Stimulated activated CD8-positive, alpha-beta memory T cell treated with anti-CD3 and anti-CD28 coated beads, Interleukin-4, amount 100 ng/mL, for 48 hours (primary cell): ENCODE data around the gene EPS8L1.
"Not testable (repeated sequence)": the region's sequence is repeated elsewhere in the genome, so short reads cannot be mapped to it uniquely, and the experiment has no call there.

ENCODE experiments used
- DNase-seq: peaks from one replicate; pipeline ENCODE4 v3.0.0-alpha.2; 2020

Gene EPS8L1

GRCh38 chr19:55096061-55096701 is 20.5 kb downstream of the EPS8L1 start:
- no peak for DNase-seq

- no peak for DNase-seq
Observed at GRCh38 chr19:55097864-55098715, 22.4 kb downstream of the EPS8L1 start.

- no peak for DNase-seq
Observed at GRCh38 chr19:55098716-55099556, 23.3 kb downstream of the EPS8L1 start.

GRCh38 chr19:55099557-55100506 is 24.2 kb downstream of the EPS8L1 start:
- DNase-seq, result no peak

- no peak for DNase-seq
Observed at GRCh38 chr19:55101261-55101660, 25.6 kb downstream of the EPS8L1 start.

- DNase-seq, result no peak
Observed at GRCh38 chr19:55103190-55103589, 27.5 kb downstream of the EPS8L1 start.

- DNase-seq, result no peak
Observed at GRCh38 chr19:55105237-55105636, 29.6 kb downstream of the EPS8L1 start.

- no peak for DNase-seq
Observed at GRCh38 chr19:55106591-55106990, 30.9 kb downstream of the EPS8L1 start.

GRCh38 chr19:55107252-55107651 is 31.6 kb downstream of the EPS8L1 start:
- DNase-seq, result not testable (repeated sequence)

- DNase-seq, result no peak
Observed at GRCh38 chr19:55109527-55110291, 34.0 kb downstream of the EPS8L1 start.

- no peak for DNase-seq
Observed at GRCh38 chr19:55111238-55111831, 35.7 kb downstream of the EPS8L1 start.

- DNase-seq, result no peak
Observed at GRCh38 chr19:55112246-55112776, 36.6 kb downstream of the EPS8L1 start.

GRCh38 chr19:55112777-55113569 is 37.3 kb downstream of the EPS8L1 start:
- no peak for DNase-seq

- DNase-seq, result no peak
Observed at GRCh38 chr19:55113570-55114039, 37.9 kb downstream of the EPS8L1 start.

- no peak for DNase-seq
Observed at GRCh38 chr19:55114566-55115145, 39.0 kb downstream of the EPS8L1 start.

GRCh38 chr19:55115446-55116065 is 39.9 kb downstream of the EPS8L1 start:
- no peak for DNase-seq

- DNase-seq, result peak; percentile 74
Observed at GRCh38 chr19:55116232-55116858, 40.7 kb downstream of the EPS8L1 start.
